GM18907 (cell line): ENCODE data around the gene NUTF2.

ENCODE experiments used
- ATAC-seq: cut with Tn5 transposase; IDR thresholded peaks from one replicate; pipeline ENCODE4 v1.9.1; 2021; ENCODE audit warnings: mild to moderate bottlenecking, moderate library complexity; ENCODE audit not compliant: unreplicated experiment

Gene NUTF2

DNA sequence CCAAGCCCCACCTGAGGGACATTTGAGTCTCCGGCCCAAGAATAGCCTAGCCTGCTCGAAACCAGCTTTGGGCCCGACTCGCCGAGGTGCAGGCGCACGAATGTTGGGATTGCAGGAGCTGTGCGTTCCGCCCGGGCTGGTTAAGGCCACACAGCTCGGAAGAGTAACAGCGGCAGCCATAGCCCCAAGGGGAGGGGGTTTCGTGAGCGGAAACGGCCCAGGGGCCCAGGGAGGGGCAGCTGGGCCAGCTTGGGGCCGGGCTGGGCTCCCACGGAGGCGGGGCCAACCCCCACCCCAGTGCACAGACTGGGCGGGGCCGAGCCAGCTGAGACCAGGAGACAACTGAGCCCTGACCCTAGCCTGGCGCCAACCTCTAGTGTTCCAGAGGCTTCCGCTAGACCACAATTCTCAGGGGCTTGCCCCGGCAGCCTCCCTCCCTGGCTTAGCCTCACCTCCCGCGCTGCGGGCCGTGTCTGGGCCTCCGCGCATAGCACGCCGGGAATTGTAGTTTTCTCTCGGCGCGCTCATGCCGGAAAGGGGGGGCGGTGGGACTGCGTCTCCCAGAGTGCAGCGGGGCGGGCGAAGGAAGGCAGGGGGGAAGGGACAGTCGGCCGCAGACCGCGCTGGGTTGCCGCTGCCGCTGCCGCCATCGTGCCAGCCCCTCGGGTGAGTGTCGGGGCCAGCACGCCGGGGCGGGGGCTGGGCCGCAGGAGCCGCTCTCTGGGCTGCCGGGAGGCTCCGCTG, at the start of gene NUTF2:
Gene NUTF2, plus strand, starts transcription at position 614 of the 744 bp plus-strand sequence. CDS start 18,198 bp downstream, outside the sequence.
- peak; percentile 67 for ATAC-seq

DNA sequence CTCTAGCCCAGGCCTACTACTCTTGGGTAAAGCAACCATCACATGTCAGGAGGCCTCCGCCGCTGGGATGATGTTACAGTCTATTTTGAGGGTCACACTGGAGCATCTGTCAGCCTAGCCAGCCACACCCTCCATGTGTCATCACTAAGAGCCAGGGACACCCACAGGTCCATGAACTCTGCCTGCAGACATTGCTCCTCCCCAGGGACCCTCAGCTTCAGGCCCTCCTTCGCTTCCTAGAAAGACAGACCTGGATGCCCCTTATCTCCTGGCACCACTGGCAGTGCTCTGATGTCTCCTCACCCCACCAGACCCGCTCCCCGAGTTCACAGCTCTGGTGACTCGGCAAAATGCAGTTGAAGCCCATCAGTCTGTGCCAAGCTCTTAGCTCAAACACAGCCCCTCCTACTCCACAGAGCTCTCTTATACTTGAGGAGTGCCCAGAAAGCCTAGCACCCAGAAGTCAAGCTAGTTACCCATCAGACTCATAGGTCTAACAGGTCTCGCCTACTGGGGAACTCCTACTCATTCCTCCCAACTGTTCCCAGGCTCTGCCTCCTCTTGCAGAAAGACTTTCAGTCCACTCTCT, 46.3 kb upstream of the NUTF2 start:
- ATAC-seq = no peak

DNA sequence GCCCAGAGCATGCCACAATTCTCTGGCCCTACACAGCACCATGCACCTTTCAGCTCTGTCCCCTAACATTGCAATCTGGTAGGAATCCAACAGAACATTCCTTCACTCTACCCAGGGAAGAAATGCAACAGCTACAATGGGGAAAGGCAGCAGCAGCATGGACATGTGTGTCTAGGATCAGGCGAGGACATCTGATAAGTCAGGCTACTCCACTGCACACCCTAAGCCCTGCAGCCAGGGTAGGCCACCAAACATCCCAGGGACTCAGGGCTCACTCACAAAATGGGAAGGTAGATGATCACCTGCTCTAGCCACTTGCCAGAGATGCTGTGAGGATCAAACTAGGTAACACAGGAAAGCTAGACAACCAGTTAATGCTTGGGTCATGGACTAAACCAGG, 45.5 kb upstream of the NUTF2 start:
- no peak for ATAC-seq

DNA sequence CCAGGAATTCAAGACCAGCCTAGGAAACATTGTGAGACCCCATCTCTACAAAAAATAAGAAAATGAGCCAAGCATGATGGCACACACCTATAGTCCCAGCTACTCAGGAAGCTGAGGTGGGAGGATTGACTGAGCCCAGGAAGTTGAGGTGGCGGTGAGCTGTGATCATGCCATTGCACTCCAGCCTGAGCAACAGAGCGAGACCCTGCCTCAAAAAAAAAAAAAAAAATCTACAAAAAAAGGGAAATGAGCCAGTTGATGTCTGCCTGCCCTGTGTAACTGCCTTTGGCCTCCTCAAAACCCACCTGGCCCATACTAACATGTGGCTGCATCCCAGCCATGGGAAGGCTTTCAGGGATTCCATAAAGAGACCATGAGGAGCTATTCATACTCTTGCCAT, 44.9 kb upstream of the NUTF2 start:
- ATAC-seq = no peak

DNA sequence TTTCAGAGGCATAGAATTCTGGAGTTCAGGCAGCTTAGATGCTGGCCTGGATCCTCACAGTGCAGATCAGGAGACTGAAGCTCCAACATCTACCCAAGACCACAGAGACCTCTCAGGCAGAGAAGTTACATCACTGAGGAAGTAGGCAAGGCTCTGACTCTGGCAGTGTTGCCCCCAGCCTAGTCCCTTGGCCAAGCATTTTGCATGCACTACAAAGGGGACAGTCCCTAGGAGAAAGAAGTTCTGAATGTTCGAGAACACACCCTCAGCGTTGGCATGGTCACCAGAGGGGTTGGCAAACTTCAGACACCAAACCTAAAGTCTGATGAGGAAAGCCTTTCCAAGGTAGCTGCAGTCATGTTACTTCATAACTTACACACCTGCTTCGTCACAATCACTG, 42.8 kb upstream of the NUTF2 start:
- ATAC-seq = no peak

DNA sequence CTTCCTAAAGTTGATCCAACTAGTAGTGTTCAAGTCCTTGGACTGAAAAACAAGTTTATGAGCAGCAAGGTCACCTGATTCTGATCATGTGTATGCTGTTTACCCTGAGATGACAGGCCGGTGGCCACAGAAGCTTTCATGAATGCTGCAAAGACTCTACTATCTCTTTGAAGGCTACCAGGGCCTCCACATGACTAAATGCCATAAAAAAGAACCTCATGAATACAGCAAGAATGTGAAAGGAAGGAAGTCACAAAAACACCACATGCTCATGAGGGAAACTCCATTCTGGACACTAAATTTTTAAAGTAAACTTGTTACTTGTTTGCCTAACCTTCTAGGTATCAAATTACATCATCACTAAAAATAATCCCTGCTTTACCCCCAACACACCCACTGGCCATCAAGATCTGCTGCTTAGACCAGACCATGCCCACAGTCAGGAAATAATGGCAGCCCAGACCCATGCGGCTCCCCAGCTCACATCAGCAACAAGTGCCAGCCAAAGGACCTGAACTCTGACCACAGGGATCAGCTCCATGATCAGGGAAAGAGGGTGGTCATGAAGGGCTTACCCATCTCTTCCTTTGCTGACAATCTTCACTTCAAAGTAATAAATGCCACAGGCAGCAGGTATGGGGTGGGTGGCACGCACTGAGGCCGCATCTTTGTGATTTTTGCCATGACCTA, 41.7 kb upstream of the NUTF2 start:
- no peak for ATAC-seq

DNA sequence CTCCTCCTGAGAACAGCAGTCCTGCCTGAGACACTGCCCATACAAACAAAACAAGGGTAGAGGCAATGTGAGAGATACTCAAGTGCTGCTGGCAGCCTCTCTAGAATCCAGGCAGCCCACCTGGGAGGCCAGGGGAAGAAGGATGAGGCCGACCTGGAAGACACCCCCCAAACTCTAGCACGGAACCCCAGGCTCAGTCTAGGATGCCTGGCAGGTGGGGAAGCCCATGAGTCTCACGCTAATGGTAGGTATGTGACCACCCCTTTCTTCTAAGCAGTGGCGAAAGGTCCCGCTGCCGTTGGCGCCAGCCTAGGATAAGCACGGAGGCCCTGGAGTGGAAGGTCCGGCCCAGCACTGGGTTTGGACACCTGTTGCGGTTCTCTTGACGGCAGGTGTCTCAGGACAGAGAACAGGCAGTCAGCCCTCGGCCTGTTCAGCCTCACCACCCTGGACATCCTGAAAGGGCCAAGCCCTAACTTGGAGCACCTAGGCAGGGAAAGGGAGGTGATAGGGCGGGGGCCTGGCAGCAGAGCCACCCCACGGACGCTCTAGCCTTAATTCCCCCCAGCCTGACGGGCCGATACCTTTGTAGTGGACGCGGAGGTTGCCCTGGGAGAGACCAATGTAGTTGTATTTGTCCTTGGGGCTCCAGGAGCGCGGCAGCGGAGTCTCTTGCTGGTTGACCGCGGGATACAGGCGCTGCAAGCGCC, 40.9 kb upstream of the NUTF2 start:
- ATAC-seq = peak; percentile 6

DNA sequence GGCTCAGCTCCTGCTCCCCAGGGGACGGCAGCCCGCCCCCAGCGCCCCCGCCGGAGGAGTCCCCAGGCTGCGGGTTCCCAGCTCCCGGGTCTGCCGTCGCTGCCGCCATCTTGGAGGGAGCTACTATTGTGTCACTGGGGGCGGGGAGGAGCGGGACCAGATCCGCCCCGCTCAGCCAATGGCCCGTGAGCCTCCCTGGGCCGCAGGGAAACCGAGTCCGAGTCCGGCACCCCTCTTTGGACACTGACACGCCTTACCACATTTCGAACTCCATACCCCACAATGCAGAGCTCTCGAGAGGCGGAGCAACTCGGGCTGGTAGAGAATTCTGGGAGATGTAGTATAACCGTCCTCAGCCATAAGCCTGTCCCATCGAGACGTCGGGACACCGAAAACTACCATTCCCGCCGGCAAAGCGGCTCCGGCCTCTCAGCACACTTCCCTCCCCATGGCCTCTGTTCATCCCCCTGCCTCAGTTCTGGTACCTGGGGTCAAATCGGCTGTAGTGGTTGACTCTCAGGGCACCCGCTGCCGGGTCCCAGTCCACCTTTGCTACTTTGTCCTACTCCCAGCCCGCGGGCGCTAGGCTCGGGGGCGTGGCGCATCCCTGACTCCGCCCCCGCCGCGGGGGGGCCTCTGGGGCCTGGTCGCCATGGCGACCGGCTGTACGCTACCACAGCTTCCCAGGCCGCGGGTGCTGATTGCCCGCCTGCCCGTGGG, 40.1 kb upstream of the NUTF2 start, which contains the start of the genes RANBP10 and TSNAXIP1:
Gene RANBP10, minus strand, starts transcription at position 133 of the 720 bp plus-strand sequence. Its CDS starts 24 bp downstream, at position 109.
Gene TSNAXIP1, plus strand, starts transcription at position 462 of the 720 bp plus-strand sequence. CDS start 261 bp downstream, outside the sequence.
- peak; percentile 91 for ATAC-seq

DNA sequence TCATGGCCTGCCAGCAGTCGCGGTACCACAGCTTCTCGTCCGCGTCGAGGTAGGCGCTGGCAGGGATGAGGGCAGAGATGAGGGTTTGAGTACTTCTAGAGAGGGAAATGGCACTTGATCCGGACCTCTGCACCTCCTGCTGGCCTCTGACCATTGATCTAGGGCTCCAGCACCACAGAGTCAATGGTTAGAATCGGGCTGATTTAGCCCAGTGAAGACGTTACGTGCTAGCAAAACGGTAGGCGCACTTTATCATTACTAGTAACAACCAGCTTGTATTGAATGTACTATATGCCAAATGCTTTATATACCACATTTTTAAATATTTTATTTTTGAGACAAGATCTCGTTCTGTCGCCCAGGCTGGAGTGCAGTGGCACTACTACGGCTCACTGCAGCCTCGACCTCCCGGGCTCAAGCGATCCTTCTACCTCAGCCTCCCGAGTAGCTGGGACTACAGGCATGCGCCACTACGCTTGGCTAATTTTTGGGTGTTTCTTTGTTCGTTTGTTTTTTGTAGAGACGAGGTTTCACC, 39.5 kb upstream of the NUTF2 start:
- ATAC-seq = no peak

DNA sequence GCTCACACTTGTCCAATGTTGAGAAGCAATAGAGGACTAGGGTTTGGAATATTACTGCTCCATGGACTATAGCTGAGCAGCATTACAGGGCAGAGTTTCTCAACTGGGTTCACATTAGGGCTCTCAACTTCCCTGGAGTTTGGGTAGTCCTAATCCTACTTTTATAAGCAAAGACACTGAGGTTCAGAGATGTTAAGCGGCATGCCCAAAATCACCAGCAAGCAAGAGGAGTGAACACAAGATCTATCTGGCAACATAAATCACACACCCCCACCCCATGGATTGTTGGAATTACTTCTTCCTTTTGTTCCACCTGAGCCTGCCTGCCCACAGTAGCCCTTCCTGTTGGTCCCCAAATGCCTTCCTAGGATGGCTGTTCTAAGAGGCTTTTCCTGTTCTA, 34.8 kb upstream of the NUTF2 start:
- ATAC-seq = no peak

DNA sequence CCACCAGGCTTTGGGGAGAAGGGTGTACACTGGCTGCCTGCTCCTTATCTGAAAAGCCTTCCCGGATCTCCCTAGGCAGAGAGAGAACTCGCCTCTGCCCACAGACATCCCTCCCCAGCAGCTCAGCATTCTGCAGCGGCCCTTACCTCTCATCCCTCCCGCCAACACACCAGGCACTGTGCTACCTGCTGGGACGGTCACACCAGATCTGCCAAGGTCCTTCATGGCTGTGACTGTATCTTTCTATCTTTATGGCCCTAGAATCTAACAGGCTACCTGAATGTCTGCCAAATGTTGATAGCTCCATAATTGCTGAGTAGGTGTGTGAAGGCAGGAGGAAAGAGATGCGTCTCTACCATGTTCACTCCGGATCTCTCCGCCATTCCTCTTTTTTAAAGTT, 32.2 kb upstream of the NUTF2 start:
- no peak for ATAC-seq

DNA sequence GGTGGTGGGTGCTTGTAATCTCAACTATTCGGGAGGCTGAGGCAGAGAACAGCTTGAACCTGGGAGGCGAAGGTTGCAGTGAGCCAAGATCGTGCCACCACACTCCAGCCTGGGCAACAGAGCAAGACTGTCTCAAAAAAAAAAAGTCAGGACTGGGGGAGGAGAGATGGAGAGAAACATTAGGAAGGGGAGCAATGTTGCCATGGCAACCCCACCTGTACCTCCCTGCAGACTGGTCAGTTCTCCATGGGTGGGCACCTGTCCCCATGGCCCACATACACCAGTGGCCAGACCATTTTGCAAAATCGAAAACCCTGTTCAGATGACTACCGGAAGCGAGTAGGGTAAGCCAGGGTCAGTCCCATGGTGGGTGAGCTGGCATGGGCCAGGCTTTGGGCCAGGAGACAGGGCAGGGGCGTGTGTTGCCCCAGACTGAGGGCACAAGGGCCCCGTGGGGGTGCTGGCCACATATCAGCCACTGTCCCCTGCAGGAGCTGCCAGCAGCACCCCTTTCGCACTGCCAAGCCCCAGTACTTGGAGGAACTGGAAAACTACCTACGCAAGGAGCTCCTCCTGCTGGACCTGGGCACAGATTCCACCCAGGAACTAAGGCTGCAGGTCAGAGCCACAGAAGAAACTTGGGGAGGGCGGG, 26.0 kb upstream of the NUTF2 start:
- ATAC-seq = no peak

DNA sequence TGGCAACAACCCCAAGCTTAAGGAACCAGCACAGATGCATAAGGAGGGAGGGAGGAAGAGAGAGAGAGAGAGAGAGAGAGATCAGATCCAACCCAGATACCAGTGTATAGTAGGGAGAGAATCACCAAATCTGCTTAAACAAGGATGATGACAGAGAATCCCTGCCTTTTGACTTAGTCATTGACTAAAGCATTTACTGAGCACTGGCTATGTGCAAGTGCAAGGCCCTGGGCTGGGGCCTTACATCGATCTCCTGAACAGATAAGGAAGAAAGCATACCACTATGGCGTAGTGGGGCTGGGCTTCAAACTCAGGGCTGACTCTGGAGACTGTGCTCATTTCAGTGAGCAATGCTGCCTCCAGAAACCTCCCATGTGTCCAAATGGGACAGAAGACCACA, 24.2 kb upstream of the NUTF2 start:
- no peak for ATAC-seq

DNA sequence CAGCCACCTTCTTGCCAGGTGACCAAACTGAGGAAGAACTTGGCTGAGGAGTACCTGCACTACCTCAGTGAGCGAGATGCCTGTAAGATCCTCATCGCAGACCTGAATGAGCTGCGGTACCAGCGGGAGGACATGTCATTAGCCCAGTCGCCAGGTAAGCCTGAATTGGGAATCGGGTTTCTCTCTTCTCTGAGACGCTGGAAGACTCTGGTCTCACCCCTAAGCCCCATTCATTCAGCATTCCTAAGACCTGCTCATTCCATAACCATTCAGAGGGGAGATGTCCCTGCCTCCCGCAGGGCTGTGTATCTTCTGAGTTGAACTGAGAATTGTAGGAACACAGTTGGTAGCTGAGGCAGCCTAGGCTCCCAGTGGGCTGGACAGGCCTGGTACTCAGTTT, 21.6 kb upstream of the NUTF2 start:
- ATAC-seq = no peak

DNA sequence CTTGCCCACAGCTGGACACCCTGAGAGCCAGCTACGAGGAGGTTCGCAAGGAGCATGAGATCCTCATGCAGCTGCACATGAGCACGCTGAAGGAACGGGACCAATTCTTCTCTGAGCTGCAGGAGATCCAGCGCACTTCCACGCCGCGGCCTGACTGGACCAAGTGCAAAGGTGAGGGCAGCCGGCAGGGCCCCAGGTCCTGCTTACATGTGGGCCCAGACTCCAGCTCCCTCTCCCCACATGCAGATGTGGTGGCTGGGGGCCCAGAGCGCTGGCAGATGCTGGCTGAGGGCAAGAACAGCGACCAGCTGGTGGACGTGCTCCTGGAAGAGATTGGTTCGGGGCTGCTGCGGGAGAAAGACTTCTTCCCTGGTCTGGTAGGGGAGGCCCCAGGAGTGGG, 20.8 kb upstream of the NUTF2 start:
- no peak for ATAC-seq

DNA sequence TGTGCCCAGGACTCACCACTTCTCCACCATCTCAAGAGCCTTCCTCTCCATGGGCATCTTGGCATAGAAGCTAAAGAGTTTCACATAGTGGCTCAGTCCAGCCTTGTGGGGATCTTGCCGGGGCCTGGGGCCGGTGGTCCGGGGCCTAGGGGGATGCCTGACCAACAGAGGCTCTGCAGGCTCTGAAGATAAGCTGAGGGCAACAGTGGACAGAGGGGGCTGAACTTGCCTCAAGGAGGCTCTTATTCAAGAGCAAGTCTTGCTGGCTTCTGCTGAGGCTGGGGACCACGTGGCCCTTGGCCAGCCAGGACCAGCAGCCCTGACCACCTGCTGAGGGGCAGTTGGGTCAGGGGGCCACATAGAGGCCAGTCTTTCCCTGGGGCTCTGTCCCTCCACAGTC, 18.1 kb upstream of the NUTF2 start:
- no peak for ATAC-seq

DNA sequence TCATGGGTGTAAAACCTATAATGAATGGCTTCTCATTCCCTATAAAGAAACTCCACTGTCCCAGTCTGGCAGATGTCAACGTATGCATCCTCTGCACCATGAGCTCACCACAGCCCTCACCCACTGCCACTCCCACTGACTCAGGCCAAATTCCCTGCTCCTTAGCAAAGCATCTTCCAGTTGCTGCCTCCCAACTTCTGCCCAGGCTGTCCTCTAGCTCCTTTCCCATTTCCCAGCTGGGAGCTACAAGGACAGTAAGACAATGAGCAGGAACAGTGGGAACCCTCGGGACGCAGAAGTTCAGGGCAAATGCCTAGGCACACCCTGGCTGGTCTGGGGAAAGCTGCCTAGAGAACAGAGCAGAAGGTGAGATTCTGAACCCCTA, 13.7 kb upstream of the NUTF2 start:
- ATAC-seq = no peak

DNA sequence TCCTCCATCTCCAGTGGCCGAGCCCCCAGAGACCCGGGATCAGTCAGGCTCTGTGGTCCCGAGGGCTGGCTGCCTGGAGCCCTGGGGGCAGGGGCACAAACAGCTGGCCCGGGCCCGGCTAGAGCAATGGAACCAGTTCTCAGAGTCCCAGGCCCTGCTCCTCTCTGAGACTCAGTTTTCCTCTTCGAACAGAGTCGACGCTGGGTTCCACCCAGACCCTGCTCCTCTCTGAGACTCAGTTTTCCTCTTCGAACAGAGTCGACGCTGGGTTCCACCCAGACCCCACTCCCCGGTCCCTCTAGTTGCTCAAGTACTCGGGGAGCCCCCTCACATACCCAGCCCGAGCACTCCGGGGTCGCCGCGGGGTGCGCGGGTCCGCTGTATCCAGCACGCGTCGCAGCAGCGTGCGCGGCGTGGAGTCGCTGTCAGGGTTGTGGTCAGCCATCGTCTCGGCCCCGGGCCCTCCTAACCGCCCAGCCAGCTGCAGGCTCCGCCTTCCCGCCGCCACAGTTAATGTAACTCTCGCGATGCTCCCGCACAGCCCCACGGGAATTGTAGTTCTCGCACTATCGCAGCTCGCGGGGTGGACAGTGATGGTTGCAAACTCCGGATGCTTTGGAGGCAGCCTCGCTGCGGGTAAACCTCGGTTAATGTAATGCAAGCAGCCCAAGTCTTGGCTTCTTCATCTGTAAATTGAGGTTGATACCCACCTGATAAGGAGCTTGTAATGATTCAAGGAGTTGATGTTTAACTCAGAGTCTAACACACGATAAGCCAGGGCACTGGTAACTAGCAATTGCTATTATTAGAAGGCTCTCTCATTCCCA, 13.1 kb upstream of the NUTF2 start:
- ATAC-seq = peak; percentile 94

DNA sequence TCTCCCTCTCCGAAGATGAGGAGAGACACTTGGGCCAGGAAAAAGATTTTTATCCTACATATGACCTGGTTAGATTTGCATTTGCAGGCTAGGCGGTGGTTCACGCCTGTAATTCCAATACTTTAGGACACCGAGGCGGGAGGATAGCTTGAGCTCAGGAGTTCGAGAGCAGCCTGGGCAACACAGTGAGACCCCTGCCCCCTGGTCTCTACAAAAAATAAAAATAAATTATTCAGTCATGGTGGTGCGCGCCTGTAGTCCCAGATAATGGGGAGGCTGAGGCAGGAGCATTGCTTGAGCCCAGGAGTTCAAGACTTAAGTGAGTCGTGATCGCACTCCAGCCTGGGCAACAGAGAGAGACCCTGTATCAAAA, 12.5 kb upstream of the NUTF2 start:
- no peak for ATAC-seq
